Vagina (tissue), 2 donors: Measurements from ENCODE around the gene ABTB2. TPM values are rescaled to one million over a fixed set of nuclear protein-coding genes. Genes with fewer than 3 reads are reported as not detected.

Experiments used
- DNase-seq, 2 donors: peaks; one replicate each; pipeline ENCODE4 v3.0.0-alpha.2; 2017; ENCODE audit errors: extremely low spot score in 2 of 2
- H3K27ac ChIP-seq: fragments of 200-600 bp; sonication (generic); one replicate; pipeline ENCODE4 v1.5.1; 2019
- H3K27me3 ChIP-seq: fragments of 200-600 bp; sonication (generic); one replicate; pipeline ENCODE4 v1.5.1; 2019
- H3K36me3 ChIP-seq, 2 donors: fragments of 200-600 bp; sonication (generic); one replicate each; pipeline ENCODE4 v1.5.1; 2017 to 2019
- H3K4me1 ChIP-seq: fragments of 200-600 bp; sonication (generic); one replicate; pipeline ENCODE4 v1.5.1; 2019
- H3K4me3 ChIP-seq, 2 donors: fragments of 200-600 bp; sonication (generic); 1 replicate in 1 of 2; 2 replicates in 1 of 2; pipeline ENCODE4 v1.5.1; 2016 to 2019
- H3K9me3 ChIP-seq: fragments of 200-600 bp; sonication (generic); one replicate; pipeline ENCODE4 v1.5.1; 2019
- POLR2A ChIP-seq, 2 donors: fragments of 450-650 bp; IDR thresholded peaks; one replicate each; pipeline ENCODE4 v1.6.1; 2017; ENCODE audit warnings: antibody characterized with exemption in 2 of 2, mild to moderate bottlenecking in 2 of 2, moderate library complexity in 2 of 2
- POLR2AphosphoS5 ChIP-seq, 2 donors: sonication (generic); formaldehyde crosslinking; IDR thresholded peaks; one replicate each; pipeline ENCODE4 v1.9.0; 2017; ENCODE audit warnings: antibody characterized with exemption in 2 of 2, mild to moderate bottlenecking in 2 of 2, low read depth in 1 of 2; ENCODE audit not compliant: insufficient read depth in 1 of 2
- intact Hi-C: fragments of 100-400 bp; cut with DNase I; formaldehyde crosslinking; loops from one replicate; pipeline ENCODE4 v1.15.1; 2023
- total RNA-seq: library from RNA; depleted of rRNA; stranded (reverse); fragments of >200 nt; gene quantifications from one replicate; pipeline ENCODE4 v1.2.3, GENCODE V29; 2016
- TF ChIP-seq, protein P1 (sequence below), 3 experiments: fragments of 450-650 bp in 2 of 3; fragments of 200-600 bp in 1 of 3; sonication (generic) in 1 of 3; IDR thresholded peaks; one replicate each; pipeline ENCODE4 v1.5.1; 2017 to 2019; ENCODE audit warnings: antibody characterized with exemption in 3 of 3, mild to moderate bottlenecking in 2 of 3, moderate library complexity in 2 of 3

Gene ABTB2
- total RNA-seq, 1 donor from 2014 or later, result 10.8 TPM

DNA sequence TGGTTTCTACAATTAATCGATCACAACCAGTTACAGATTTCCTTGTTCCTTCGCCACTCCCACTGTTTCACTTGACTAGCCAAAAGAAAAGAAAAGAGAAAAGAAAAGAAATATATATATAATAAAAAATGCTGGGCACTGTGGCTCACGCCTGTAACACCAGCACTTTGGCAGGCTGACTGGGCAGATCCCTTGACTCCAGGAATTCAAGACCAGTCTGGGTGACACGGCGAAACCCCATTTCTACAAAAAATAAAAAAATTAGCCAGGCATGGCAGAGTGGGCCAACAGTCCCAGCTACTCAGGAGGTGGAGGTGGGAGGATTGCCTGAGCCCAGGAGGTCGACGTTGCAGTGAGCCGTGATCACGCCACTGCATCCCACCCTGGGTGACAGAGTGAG lies 168.6 kb downstream of the ABTB2 start:
- Histone ChIP-seq H3K27ac (no peak overlapping the region), H3K36me3 (no peaks in the 10 kb centered on the region), H3K9me3 (no peaks in the 10 kb centered on the region), H3K4me1 (peaks cover 34% of the 10 kb centered on the region), H3K27me3 (no peaks in the 10 kb centered on the region), H3K4me3 (no peak overlapping the region)
- DNase-seq, result no peak
- intact Hi-C loops, result no loop called here
- no peak for TF ChIP-seq POLR2A (IDR thresholded peaks at IDR 0.05)

DNA sequence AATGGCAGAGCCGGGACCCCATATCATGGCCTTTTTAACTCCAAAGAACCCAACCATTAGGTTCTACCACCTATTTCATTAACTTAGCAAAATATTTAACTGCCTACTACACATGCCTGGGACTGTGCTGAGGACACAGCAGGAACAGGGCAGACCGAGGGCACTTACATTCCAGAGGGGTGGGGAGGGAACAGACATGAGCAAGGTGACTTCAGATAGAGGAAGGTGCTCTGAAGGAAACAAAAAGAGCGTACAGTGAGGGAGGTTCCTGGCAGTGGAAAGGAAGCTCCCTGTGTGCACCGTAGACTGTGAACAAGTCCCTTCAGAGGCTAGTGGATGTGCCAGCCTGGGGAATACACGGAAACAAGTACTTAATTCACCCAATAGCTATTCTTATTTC lies 169.6 kb downstream of the ABTB2 start:
- DNase-seq, result no peak
- no peaks in the 10 kb centered on the region for H3K27me3 ChIP-seq
- TF ChIP-seq POLR2A (IDR thresholded peaks at IDR 0.05) (no peak), POLR2AphosphoS5 (IDR thresholded peaks at IDR 0.05; ENCODE audit: insufficient read depth in 1 of 2, low read depth in 1 of 2) (no peak)
- TF ChIP-seq, protein P1, sequence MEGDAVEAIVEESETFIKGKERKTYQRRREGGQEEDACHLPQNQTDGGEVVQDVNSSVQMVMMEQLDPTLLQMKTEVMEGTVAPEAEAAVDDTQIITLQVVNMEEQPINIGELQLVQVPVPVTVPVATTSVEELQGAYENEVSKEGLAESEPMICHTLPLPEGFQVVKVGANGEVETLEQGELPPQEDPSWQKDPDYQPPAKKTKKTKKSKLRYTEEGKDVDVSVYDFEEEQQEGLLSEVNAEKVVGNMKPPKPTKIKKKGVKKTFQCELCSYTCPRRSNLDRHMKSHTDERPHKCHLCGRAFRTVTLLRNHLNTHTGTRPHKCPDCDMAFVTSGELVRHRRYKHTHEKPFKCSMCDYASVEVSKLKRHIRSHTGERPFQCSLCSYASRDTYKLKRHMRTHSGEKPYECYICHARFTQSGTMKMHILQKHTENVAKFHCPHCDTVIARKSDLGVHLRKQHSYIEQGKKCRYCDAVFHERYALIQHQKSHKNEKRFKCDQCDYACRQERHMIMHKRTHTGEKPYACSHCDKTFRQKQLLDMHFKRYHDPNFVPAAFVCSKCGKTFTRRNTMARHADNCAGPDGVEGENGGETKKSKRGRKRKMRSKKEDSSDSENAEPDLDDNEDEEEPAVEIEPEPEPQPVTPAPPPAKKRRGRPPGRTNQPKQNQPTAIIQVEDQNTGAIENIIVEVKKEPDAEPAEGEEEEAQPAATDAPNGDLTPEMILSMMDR (IDR thresholded peaks at IDR 0.05), result no peak
- no peak overlapping the region for H3K27ac ChIP-seq
- H3K9me3 ChIP-seq, result no peaks in the 10 kb centered on the region
- no peaks in the 10 kb centered on the region for H3K36me3 ChIP-seq
- intact Hi-C loops, result no loop called here
- H3K4me3 ChIP-seq, result no peak overlapping the region
- peaks cover 24% of the 10 kb centered on the region for H3K4me1 ChIP-seq

DNA sequence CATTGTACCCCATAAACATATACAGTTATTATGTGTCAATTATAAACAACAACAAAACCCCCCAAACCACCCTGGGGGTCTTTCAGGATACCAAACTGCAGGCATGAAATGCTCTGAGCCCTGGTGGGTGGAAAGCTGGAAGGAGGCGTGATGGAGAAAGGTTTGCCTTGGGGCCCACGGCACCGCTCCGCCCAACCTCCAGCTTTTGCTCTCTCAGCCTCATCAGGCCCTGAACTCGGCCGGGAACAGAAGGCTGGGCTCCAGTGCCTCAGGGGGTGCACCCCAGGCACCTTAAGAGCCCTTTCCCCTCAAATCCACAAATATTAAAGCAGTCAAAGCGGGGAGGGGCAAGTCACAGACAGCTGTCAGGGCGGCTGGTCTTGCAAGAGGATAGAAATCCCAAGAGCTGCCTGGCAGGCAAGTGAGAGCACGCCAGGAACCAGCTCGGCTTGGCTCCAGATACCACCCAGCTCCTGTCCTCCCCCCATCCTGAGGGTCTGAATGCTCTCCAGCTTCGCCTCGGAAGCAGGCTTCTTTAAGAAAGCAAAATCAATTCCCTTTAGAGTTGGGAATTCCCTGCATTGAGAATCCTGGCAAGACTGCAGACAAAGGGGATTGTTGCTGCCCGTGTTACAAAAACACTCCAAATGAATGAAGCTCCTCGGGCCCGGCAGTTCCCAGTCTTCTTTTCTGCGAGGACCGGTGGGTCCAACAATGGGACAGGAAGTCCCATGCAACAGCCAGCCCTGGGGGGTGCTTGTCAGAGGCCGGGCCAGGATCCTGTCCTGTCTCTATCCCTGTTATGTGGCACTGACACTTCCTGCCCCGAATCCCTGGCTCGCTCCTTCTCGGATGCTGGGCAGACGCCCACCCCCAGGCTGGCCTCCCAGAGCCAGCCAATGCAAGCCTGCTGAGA lies 171.6 kb downstream of the ABTB2 start:
- Histone ChIP-seq H3K27me3 (no peaks in the 10 kb centered on the region), H3K9me3 (no peaks in the 10 kb centered on the region), H3K27ac (no peak overlapping the region), H3K36me3 (no peaks in the 10 kb centered on the region), H3K4me3 (no peak overlapping the region), H3K4me1 (peaks cover 8% of the 10 kb centered on the region)
- TF ChIP-seq, protein P1 (IDR thresholded peaks at IDR 0.05), result no peak
- TF ChIP-seq POLR2AphosphoS5 (IDR thresholded peaks at IDR 0.05; ENCODE audit: insufficient read depth in 1 of 2, low read depth in 1 of 2) (no peak), POLR2A (IDR thresholded peaks at IDR 0.05) (no peak)
- intact Hi-C loops, result no loop called here
- DNase-seq, result no peak

DNA sequence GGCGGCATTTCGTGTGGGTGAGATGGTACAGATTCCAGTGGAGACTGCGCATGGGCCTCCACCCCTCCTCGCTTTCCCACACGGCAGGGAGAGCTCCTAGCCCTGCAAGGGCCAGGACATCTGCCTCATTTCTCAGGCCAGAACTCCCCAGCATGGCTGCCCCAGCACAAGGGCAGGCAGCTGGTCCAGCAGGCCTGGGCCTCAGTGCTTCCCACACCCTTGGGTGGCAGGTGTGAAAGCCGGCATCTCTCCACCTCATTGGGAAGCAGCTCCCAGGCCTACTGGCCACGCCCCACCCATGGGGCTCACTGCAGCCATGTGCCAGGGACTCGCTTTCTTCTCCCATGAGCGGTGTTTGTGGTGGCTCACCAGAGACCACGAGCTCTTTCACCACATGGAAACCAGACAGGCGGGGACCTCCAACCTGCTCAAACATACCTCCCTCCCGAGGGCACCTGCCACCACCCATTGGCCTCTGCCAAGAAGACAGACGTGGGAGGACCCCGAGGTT lies 173.2 kb downstream of the ABTB2 start:
- DNase-seq, result no peak
- no peak overlapping the region for H3K4me3 ChIP-seq
- no peaks in the 10 kb centered on the region for H3K9me3 ChIP-seq
- H3K27me3 ChIP-seq, result no peaks in the 10 kb centered on the region
- H3K36me3 ChIP-seq, result no peaks in the 10 kb centered on the region
- intact Hi-C loops, result no loop called here
- peaks cover 4% of the 10 kb centered on the region for H3K4me1 ChIP-seq
- TF ChIP-seq, protein P1 (IDR thresholded peaks at IDR 0.05), result no peak
- TF ChIP-seq POLR2A (IDR thresholded peaks at IDR 0.05) (no peak), POLR2AphosphoS5 (IDR thresholded peaks at IDR 0.05; ENCODE audit: insufficient read depth in 1 of 2, low read depth in 1 of 2) (no peak)
- H3K27ac ChIP-seq, result no peak overlapping the region

DNA sequence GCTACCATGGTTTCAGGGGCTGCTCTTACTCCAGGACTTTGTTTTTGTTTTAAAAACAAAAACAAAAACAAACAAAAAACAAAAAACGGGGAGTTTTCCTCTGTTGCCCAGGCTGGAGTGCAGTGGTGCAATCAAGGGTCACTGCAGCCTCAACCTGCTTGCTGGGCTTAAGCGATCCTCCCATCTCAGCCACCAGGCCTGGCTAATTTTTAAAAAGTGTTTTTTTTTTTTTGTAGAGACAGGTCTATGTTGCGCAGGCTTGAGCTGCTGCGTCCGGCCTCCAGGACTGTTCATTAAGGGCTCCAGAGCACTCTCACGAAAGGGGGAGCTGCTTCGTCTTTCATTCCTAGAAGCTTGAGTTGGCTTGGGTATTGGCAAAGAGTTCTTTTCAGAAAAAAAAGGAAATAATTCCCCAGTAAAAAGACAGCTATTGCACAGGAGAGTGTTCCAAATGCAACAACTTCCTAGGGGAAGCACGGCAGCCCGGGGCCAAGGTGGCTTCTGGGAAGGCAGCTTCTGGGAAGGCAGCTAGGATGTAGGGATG lies 173.9 kb downstream of the ABTB2 start:
- intact Hi-C loops, result no loop called here
- peaks cover 4% of the 10 kb centered on the region for H3K4me1 ChIP-seq
- no peaks in the 10 kb centered on the region for H3K9me3 ChIP-seq
- H3K4me3 ChIP-seq, result no peak overlapping the region
- no peaks in the 10 kb centered on the region for H3K36me3 ChIP-seq
- no peaks in the 10 kb centered on the region for H3K27me3 ChIP-seq
- TF ChIP-seq POLR2AphosphoS5 (IDR thresholded peaks at IDR 0.05; ENCODE audit: insufficient read depth in 1 of 2, low read depth in 1 of 2) (no peak), POLR2A (IDR thresholded peaks at IDR 0.05) (no peak)
- TF ChIP-seq, protein P1 (IDR thresholded peaks at IDR 0.05), result no peak
- no peak for DNase-seq
- H3K27ac ChIP-seq, result no peak overlapping the region
